Activated gamma-delta T cell (primary cell): ENCODE data around the gene CHD5.
"Not testable (repeated sequence)": the region's sequence is repeated elsewhere in the genome, so short reads cannot be mapped to it uniquely, and the experiment has no call there.

ENCODE experiments used
- DNase-seq: peaks from one replicate; lab custom pipeline; 2025; lab: John Stamatoyannopoulos, UW

The CHD5 gene

GRCh38 chr1:6065093-6065858 is 114.8 kb downstream of the CHD5 start:
- no peak for DNase-seq

GRCh38 chr1:6063532-6064053 is 116.5 kb downstream of the CHD5 start:
- DNase-seq: not testable (repeated sequence)

GRCh38 chr1:6062670-6063069 is 117.5 kb downstream of the CHD5 start:
- DNase-seq: no peak

GRCh38 chr1:6059866-6060265 is 120.3 kb downstream of the CHD5 start:
- no peak for DNase-seq

GRCh38 chr1:6057170-6057845 is 122.8 kb downstream of the CHD5 start:
- no peak for DNase-seq

- DNase-seq: no peak
Observed at GRCh38 chr1:6056572-6056948, 123.6 kb downstream of the CHD5 start.

- DNase-seq: no peak
Observed at GRCh38 chr1:6054596-6054995, 125.5 kb downstream of the CHD5 start.

GRCh38 chr1:6053206-6053546 is 126.9 kb downstream of the CHD5 start:
- DNase-seq: no peak

- no peak for DNase-seq
Observed at GRCh38 chr1:6052543-6053205, 127.4 kb downstream of the CHD5 start.
